GM12878 (cell line): ENCODE results near the gene PNLIPRP2. TPM values are rescaled to one million over a fixed set of nuclear protein-coding genes. Genes with fewer than 3 reads are reported as not detected.

Experiments used
- ATAC-seq: fragments of 200-7000 bp; cut with Tn5 transposase; 3 replicates; pipeline ENCODE4 v1.9.1; 2020; ENCODE audit warnings: mild to moderate bottlenecking, moderate library complexity
- BruUV-seq: library from RNA; stranded (reverse); fragments of 400-500 nt; replicated peaks from 2 replicates; lab custom pipeline; 2021; lab: Mats Ljungman, UMichigan
- CTCF ChIA-PET: fragments of 300-600 bp; sonication (Branson Sonifier 250); formaldehyde crosslinking; extraction: SDS; loops from one replicate; lab custom pipeline; 2021; ENCODE audit warnings: inconsistent platforms; lab: Yijun Ruan, JAX
- POLR2A ChIA-PET: fragments of 350-600 bp; formaldehyde crosslinking; extraction: SDS; loops from one replicate; lab custom pipeline; 2021; ENCODE audit warnings: inconsistent platforms; lab: Charles Lee
- RAD21 ChIA-PET: fragments of 300-600 bp; sonication (Branson Sonifier 250); formaldehyde crosslinking; loops from one replicate; lab custom pipeline; 2023; ENCODE audit warnings: antibody characterized with exemption; ENCODE audit not compliant: unreplicated experiment; lab: Charles Lee
- SMC1A ChIA-PET: fragments of 300-600 bp; sonication (Branson Sonifier 250); formaldehyde crosslinking; loops from one replicate; lab custom pipeline; 2023; ENCODE audit not compliant: unreplicated experiment, uncharacterized antibody; lab: Charles Lee
- DNase-seq: peaks from one replicate; pipeline ENCODE4 v3.0.0-alpha.2; 2011; ENCODE audit warnings: low read depth, low spot score
- FAIRE-seq: peaks from 3 replicates; lab custom pipeline; 2011; peaks lifted over from hg19 to GRCh38; lab: Jason Lieb, UNC
- H2AFZ ChIP-seq: 2 replicates; pipeline ENCODE4 v1.6.0; 2011; ENCODE audit warnings: low read depth, low read length, control low read depth; ENCODE audit not compliant: control insufficient read depth
- H3K27ac ChIP-seq: 2 replicates; pipeline ENCODE4 v1.5.1; 2011; ENCODE audit warnings: control low read depth; ENCODE audit not compliant: control insufficient read depth, insufficient read depth
- H3K27me3 ChIP-seq, 2 experiments: replicated peaks in 1 of 2; 2 replicates each; pipeline versions ENCODE4 v1.6.0 to v1.6.1; 2011; ENCODE audit warnings: low read length in 1 of 2; ENCODE audit not compliant: control insufficient read depth in 2 of 2, insufficient read depth in 2 of 2
- H3K36me3 ChIP-seq, 2 experiments: 2 replicates each; pipeline ENCODE4 v1.5.1; 2011; ENCODE audit warnings: low read length in 1 of 2; ENCODE audit not compliant: control insufficient read depth in 2 of 2, insufficient read depth in 2 of 2
- H3K4me1 ChIP-seq: 2 replicates; pipeline ENCODE4 v1.6.1; 2011; ENCODE audit warnings: mild to moderate bottlenecking, low read length, moderate library complexity, mixed read lengths; ENCODE audit not compliant: control insufficient read depth, insufficient read depth
- H3K4me2 ChIP-seq: 2 replicates; pipeline ENCODE4 v1.6.0; 2011; ENCODE audit warnings: control low read depth; ENCODE audit not compliant: control insufficient read depth, insufficient read depth
- H3K4me3 ChIP-seq: fragments of 200-600 bp; sonication (generic); 2 replicates; pipeline ENCODE4 v1.5.1; 2016
- H3K79me2 ChIP-seq: 2 replicates; pipeline ENCODE4 v1.6.0; 2011; ENCODE audit warnings: low read length; ENCODE audit not compliant: control insufficient read depth, insufficient read depth
- H3K9ac ChIP-seq: 2 replicates; pipeline ENCODE4 v1.8.0; 2011; ENCODE audit warnings: low read length, control low read depth, mixed read lengths; ENCODE audit not compliant: control insufficient read depth, insufficient read depth
- H3K9me3 ChIP-seq: replicated peaks from 3 replicates; pipeline ENCODE4 v1.5.1; 2011; ENCODE audit warnings: mild to moderate bottlenecking, low read length; ENCODE audit not compliant: control insufficient read depth, insufficient read depth
- H4K20me1 ChIP-seq: 2 replicates; pipeline ENCODE4 v1.6.0; 2011; ENCODE audit not compliant: control insufficient read depth, insufficient read depth
- ETV6 ChIP-seq, 2 experiments: fragments of 450-650 bp in 1 of 2; IDR thresholded peaks in 1 of 2; conservative IDR thresholded peaks in 1 of 2; 2 replicates each; pipeline ENCODE4 v1.6.1; 2014; ENCODE audit warnings: antibody characterized with exemption in 1 of 2, borderline replicate concordance in 1 of 2, low read depth in 1 of 2, mild to moderate bottlenecking in 1 of 2, moderate library complexity in 1 of 2
- IRF3 ChIP-seq: fragments of 450-650 bp; IDR thresholded peaks from 2 replicates; pipeline ENCODE4 v1.6.1; 2014; ENCODE audit warnings: mild to moderate bottlenecking
- POLR2AphosphoS5 ChIP-seq: IDR thresholded peaks from 2 replicates; pipeline ENCODE4 v1.6.1; 2011; ENCODE audit warnings: mild to moderate bottlenecking, low read length, inconsistent platforms
- ZBTB33 ChIP-seq: fragments of 450-650 bp; IDR thresholded peaks from 2 replicates; pipeline ENCODE4 v1.6.1; 2017; ENCODE audit warnings: mild to moderate bottlenecking
- WGBS: methylation state at CpG from one replicate; pipeline ENCODE4 v1.1.6; 2016; ENCODE audit warnings: low lambda C conversion rate; ENCODE audit not compliant: insufficient replicate concordance, insufficient coverage; ENCODE audit errors: missing lambda C conversion rate; 5-methylcytosine and 5-hydroxymethylcytosine counted together
- in situ Hi-C: fragments of 300-500 bp; cut with MboI; formaldehyde crosslinking; loops from 9 replicates; pipeline ENCODE4 v1.14.3; 2018; ENCODE audit warnings: mixed read lengths
- intact Hi-C: fragments of 100-400 bp; cut with micrococcal nuclease; formaldehyde crosslinking; loops from one replicate; pipeline ENCODE4 v1.14.2; 2022; ENCODE audit not compliant: unreplicated experiment
- polyA plus RNA-seq, 11 experiments: library from polyadenylated mRNA; depleted of rRNA in 4 of 11; unstranded in 6 of 11; stranded (reverse) in 5 of 11; fragments of >200 nt; fragmentation: Nextera tagmentation in 4 of 11; fragmentation: Illumina TruSeq in 1 of 11; extraction: Ambion mirVana in 4 of 11; extraction: Trizol in 1 of 11; gene quantifications; 1 replicate in 1 of 11; 2 replicates in 10 of 11; pipeline versions ENCODE4 v1.2.1 to v1.2.3, GENCODE V29; 2011 to 2016; ENCODE audit warnings: inconsistent platforms in 2 of 11, missing spikeins in 2 of 11, low read depth in 1 of 11
- total RNA-seq, 4 experiments: library from RNA; depleted of rRNA in 3 of 4; stranded (reverse); fragments of >200 nt in 3 of 4; fragmentation: Illumina TruSeq in 1 of 4; extraction: Trizol in 1 of 4; gene quantifications; 2 replicates each; pipeline versions ENCODE4 v1.2.1 to v1.2.3, GENCODE V29; 2013 to 2021

The PNLIPRP2 gene
- total and polyA plus RNA-seq, 10 of the 15 experiments (the other 5 are each of a cell fraction or from before 2014, with no cell fraction given) = 0.33 TPM; not detected in 9

GRCh38 chr10:116626815-116627214 is 6.1 kb downstream of the PNLIPRP2 start:
- no peaks in the 10 kb centered on the region for H3K9me3 ChIP-seq
- H3K4me2 ChIP-seq = no peak overlapping the region
- H3K4me3 ChIP-seq = no peak overlapping the region
- no peak overlapping the region for H3K27ac ChIP-seq
- FAIRE-seq (no peak), DNase-seq (no peak), ATAC-seq (no peak)
- no peak for TF ChIP-seq ZBTB33
- no peak for TF ChIP-seq ETV6 (conservative IDR thresholded peaks at IDR 0.05 in 1 of 2, IDR thresholded peaks at IDR 0.05 in 1 of 2; ENCODE audit: borderline replicate concordance in 1 of 2, low read depth in 1 of 2)
- TF ChIP-seq IRF3 = no peak
- TF ChIP-seq POLR2AphosphoS5 = no peak
- POLR2A ChIA-PET = interaction anchor here (0.6 kb wide), 1 partner anchor 87 kb away, joined by 4 read pairs; no protein-coding TSS in a partner anchor
- H3K9ac ChIP-seq = no peak overlapping the region
- H3K27me3 ChIP-seq = no peaks in the 10 kb centered on the region; a peak in 2 of 4 replicates
- BruUV-seq = no TSS peak
- H3K4me1 ChIP-seq = no peaks in the 10 kb centered on the region
- 29% methylated on average over 9 of the region's 9 CpGs for WGBS
- H3K79me2 ChIP-seq = no peaks in the 10 kb centered on the region
- SMC1A ChIA-PET = no interaction called here
- CTCF ChIA-PET = no interaction called here
- no peaks in the 10 kb centered on the region for H3K36me3 ChIP-seq
- intact Hi-C loops (no loop called here), in situ Hi-C loops (no loop called here)
- RAD21 ChIA-PET = no interaction called here
- H4K20me1 ChIP-seq = no peaks in the 10 kb centered on the region
- H2AFZ ChIP-seq = no peak overlapping the region
